Measurements from ENCODE around the gene ZNF462. TPM values are rescaled to one million over a fixed set of nuclear protein-coding genes. Genes with fewer than 3 reads are reported as not detected.

The ZNF462 gene
- total RNA-seq, 1 experiment from 2014 or later: 34.5 TPM

- H3K9me3 Mint-ChIP-seq (ENCODE audit: unreplicated experiment): no peaks in the 10 kb centered on the region
- no peak for DNase-seq
- no TSS peak for BruUV-seq (replicated peaks)
- H3K27me3 Mint-ChIP-seq (ENCODE audit: insufficient read depth, unreplicated experiment): no peaks in the 10 kb centered on the region
- no peaks in the 10 kb centered on the region for H3K4me1 ChIP-seq
- no peak overlapping the region for H3K4me3 Mint-ChIP-seq (ENCODE audit: unreplicated experiment)
- no peak for TF ChIP-seq CTCF (IDR thresholded peaks at IDR 0.05; ENCODE audit: insufficient read depth in 1 of 2, low read depth in 1 of 2, low read length in 1 of 2, severe bottlenecking in 1 of 2, unreplicated experiment in 1 of 2)
- no peaks in the 10 kb centered on the region for H3K36me3 ChIP-seq (ENCODE audit: control insufficient read depth, insufficient read depth, low read length)
- no peaks in the 10 kb centered on the region; the same call in 1 of the 2 replicates for H3K9me3 ChIP-seq
- POLR2A ChIA-PET: no interaction called here
- intact Hi-C loops (cut with micrococcal nuclease; ENCODE audit: unreplicated experiment): no loop called here
- CTCF ChIA-PET: no interaction called here
- no peaks in the 10 kb centered on the region for H3K4me1 Mint-ChIP-seq (ENCODE audit: low read depth, unreplicated experiment)
- no peak overlapping the region for H3K4me3 ChIP-seq (ENCODE audit: low read depth, low read length)
- H3K27ac Mint-ChIP-seq (ENCODE audit: unreplicated experiment): no peak overlapping the region
- H3K27me3 ChIP-seq (replicated peaks; ENCODE audit: control insufficient read depth, insufficient read depth, low read length): no peaks in the 10 kb centered on the region
- no peaks in the 10 kb centered on the region for H3K36me3 Mint-ChIP-seq (ENCODE audit: insufficient read depth, unreplicated experiment)
Observed at GRCh38 chr9:107024193-107024592, 161.2 kb downstream of the ZNF462 start.

- no peaks in the 10 kb centered on the region for H3K4me1 ChIP-seq
- no TSS peak for BruUV-seq (replicated peaks)
- CTCF ChIA-PET: no interaction called here
- no peaks in the 10 kb centered on the region for H3K9me3 Mint-ChIP-seq (ENCODE audit: unreplicated experiment)
- no peaks in the 10 kb centered on the region for H3K36me3 Mint-ChIP-seq (ENCODE audit: insufficient read depth, unreplicated experiment)
- no peak for TF ChIP-seq CTCF (IDR thresholded peaks at IDR 0.05; ENCODE audit: insufficient read depth in 1 of 2, low read depth in 1 of 2, low read length in 1 of 2, severe bottlenecking in 1 of 2, unreplicated experiment in 1 of 2)
- intact Hi-C loops (cut with micrococcal nuclease; ENCODE audit: unreplicated experiment): no loop called here
- no peaks in the 10 kb centered on the region; the same call in 1 of the 2 replicates for H3K9me3 ChIP-seq
- no peak for DNase-seq
- no peaks in the 10 kb centered on the region for H3K36me3 ChIP-seq (ENCODE audit: control insufficient read depth, insufficient read depth, low read length)
- POLR2A ChIA-PET: no interaction called here
- H3K4me3 ChIP-seq (ENCODE audit: low read depth, low read length): no peak overlapping the region
- H3K27me3 Mint-ChIP-seq (ENCODE audit: insufficient read depth, unreplicated experiment): no peaks in the 10 kb centered on the region
- H3K27ac Mint-ChIP-seq (ENCODE audit: unreplicated experiment): no peak overlapping the region
- no peaks in the 10 kb centered on the region for H3K4me1 Mint-ChIP-seq (ENCODE audit: low read depth, unreplicated experiment)
- no peaks in the 10 kb centered on the region for H3K27me3 ChIP-seq (replicated peaks; ENCODE audit: control insufficient read depth, insufficient read depth, low read length)
- no peak overlapping the region for H3K4me3 Mint-ChIP-seq (ENCODE audit: unreplicated experiment)
Observed at GRCh38 chr9:107025260-107026035, 162.5 kb downstream of the ZNF462 start.

- H3K9me3 Mint-ChIP-seq (ENCODE audit: unreplicated experiment): peaks cover 7% of the 10 kb centered on the region
- H3K36me3 Mint-ChIP-seq (ENCODE audit: insufficient read depth, unreplicated experiment): no peaks in the 10 kb centered on the region
- H3K4me3 Mint-ChIP-seq (ENCODE audit: unreplicated experiment): no peak overlapping the region
- intact Hi-C loops (cut with micrococcal nuclease; ENCODE audit: unreplicated experiment): no loop called here
- no peak for DNase-seq
- H3K27me3 Mint-ChIP-seq (ENCODE audit: insufficient read depth, unreplicated experiment): no peaks in the 10 kb centered on the region
- Histone ChIP-seq H3K27me3 (replicated peaks; ENCODE audit: control insufficient read depth, insufficient read depth, low read length) (no peaks in the 10 kb centered on the region), H3K4me1 (no peaks in the 10 kb centered on the region), H3K36me3 (ENCODE audit: control insufficient read depth, insufficient read depth, low read length) (no peaks in the 10 kb centered on the region), H3K9me3 (no peaks in the 10 kb centered on the region; the same call in 1 of the 2 replicates), H3K4me3 (ENCODE audit: low read depth, low read length) (no peak overlapping the region)
- no peaks in the 10 kb centered on the region for H3K4me1 Mint-ChIP-seq (ENCODE audit: low read depth, unreplicated experiment)
- CTCF ChIA-PET: no interaction called here
- TF ChIP-seq CTCF (IDR thresholded peaks at IDR 0.05; ENCODE audit: insufficient read depth in 1 of 2, low read depth in 1 of 2, low read length in 1 of 2, severe bottlenecking in 1 of 2, unreplicated experiment in 1 of 2): no peak
- BruUV-seq (replicated peaks): no TSS peak
- no peak overlapping the region for H3K27ac Mint-ChIP-seq (ENCODE audit: unreplicated experiment)
- POLR2A ChIA-PET: no interaction called here
Observed at GRCh38 chr9:107029146-107029545, 166.2 kb downstream of the ZNF462 start.

Data from Caco-2 (cell line).